NCI-H2227 (cell line): Measurements from ENCODE around the gene SH3BP4.

Experiments used
- DNase-seq: peaks from one replicate; lab custom pipeline; 2025; ENCODE audit not compliant: unreplicated experiment; lab: John Stamatoyannopoulos, UW

The SH3BP4 gene

DNA sequence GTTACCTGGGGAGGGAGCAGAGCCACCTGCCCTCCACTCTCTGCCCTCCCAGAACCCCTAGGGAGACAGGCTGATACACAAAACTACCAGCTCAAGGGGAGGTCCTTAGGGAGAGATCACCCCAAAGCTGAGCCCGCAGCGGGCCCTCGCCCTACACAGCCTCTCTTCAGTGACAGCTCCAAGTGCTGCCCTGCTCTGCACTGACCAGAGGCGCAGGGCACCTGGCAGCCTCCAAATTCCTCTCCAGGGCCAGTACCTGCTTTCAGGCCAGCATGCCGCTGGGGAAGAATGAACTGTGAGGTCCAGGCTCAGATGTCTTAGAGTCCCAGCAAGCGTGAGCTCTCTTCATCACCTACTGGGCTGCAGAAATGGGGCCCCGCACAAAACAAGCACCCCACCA, 11.3 kb upstream of the SH3BP4 start:
- DNase-seq, result no peak

- DNase-seq, result no peak
Observed at GRCh38 chr2:234945339-234945873, 6.4 kb upstream of the SH3BP4 start.

- no peak for DNase-seq
Observed at GRCh38 chr2:234947556-234947955, 4.3 kb upstream of the SH3BP4 start.

GRCh38 chr2:234949762-234950434, 1.9 kb upstream of the SH3BP4 start:
- DNase-seq, result no peak

GRCh38 chr2:234950435-234950729, 1.4 kb upstream of the SH3BP4 start:
- DNase-seq, result no peak

- DNase-seq, result peak; percentile 53
Observed at GRCh38 chr2:234950730-234951663, 820 bp upstream of the SH3BP4 start.

GRCh38 chr2:234952270-234953115, 676 bp downstream of the SH3BP4 start:
- peak; percentile 35 for DNase-seq

GRCh38 chr2:234953116-234954031, 1.6 kb downstream of the SH3BP4 start:
- DNase-seq, result no peak

- no peak for DNase-seq
Observed at GRCh38 chr2:234954551-234954992, 2.8 kb downstream of the SH3BP4 start.

DNA sequence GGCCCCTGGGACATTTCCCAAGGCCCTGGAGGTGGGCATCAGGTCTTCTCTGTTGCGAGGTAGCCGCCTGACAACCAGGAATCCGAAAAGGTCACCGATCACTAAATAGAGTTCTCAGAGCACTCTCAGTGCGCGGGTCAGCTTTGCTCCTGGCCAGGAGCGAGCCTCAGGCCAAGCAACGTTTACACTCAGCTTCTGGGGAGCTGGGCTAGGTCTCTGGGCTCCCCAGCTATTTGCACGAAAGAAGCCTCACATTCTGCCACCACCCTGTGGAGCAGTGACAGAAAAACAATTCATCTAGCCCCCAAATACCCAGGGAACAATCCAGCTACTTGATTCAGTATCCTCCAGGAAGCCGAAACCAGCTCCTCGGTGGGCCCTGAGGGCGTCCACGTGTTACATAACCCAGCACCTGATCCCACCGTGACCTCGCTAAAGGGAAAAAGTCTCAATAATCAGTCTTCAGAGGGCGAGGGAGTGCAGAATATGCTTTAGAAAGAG, 3.3 kb downstream of the SH3BP4 start:
- DNase-seq, result no peak

DNA sequence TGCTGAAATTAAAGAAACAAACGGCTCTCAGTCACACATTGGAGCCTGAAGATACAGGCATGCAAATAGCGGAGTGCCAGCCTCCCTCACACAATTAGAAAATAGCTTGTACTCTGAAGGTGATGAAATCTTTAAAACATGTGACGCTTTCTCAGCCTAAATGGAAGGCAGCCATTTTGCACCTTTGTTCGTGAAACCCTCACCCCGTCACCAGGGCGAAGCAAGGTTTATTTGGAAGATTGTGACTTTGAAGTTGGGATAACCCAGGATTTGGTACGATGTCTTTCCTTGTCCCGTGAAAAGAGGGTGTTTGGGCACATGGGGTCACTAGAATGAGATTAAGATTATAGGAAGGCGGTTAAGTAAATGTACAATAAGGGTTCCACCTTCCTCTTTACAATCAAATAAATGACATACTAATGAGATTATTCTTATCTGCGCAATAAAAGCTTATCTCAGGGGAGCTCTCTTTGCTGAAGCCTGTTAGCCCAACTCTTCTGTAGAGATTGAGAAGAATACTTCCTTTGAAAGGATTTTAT, 4.2 kb downstream of the SH3BP4 start:
- no peak for DNase-seq

GRCh38 chr2:234957834-234958135, 6.0 kb downstream of the SH3BP4 start:
- no peak for DNase-seq

DNA sequence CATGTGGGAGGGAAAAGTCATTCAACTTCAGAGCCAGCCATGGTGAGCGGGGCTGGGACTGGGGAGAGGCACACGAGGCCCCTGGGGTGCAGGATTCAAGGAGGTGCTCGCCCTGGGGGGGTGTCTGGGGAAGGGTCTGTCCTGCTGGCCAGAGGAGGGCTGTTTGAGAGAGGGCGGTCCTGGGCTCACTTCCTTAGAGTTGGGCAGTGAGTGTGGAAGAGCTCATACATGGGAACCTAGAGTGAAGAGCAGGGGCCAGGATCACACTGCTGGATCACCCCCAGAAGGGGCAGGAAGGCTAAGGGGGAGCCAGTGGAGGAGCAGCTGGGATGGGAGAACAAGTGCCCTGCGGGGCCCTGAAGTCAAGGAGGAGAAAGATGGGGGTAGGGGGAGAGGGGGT, 6.5 kb downstream of the SH3BP4 start:
- no peak for DNase-seq

GRCh38 chr2:234958746-234959395, 7.1 kb downstream of the SH3BP4 start:
- no peak for DNase-seq

- DNase-seq, result no peak
Observed at GRCh38 chr2:234960175-234961088, 8.6 kb downstream of the SH3BP4 start.

DNA sequence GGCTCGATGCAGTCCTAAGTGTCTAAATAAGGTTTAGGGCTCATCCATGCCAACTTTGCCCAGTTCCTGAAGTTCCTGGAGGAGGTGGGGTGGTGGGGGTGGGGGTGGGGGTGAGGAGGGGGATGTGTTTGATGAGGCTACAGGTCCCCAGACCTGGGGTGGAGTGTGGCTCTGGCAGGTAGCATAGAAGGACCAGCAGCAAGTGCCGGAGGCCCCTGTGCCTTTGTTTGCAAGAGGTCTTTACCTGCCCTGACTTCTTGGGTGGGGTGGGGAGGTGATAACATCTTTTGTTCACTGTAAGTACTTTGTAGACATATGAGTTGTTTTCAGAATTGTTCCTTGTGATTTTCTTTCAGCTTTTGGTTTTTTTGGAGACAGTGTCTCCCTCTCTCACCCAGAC, 10.0 kb downstream of the SH3BP4 start:
- no peak for DNase-seq

GRCh38 chr2:234963773-234964615, 12.2 kb downstream of the SH3BP4 start:
- DNase-seq, result no peak
